ENCODE results near the gene PIK3C2B.
A peak's percentile ranks its signal among the peaks of the same experiment; 100 is the strongest.

PIK3C2B gene

DNA sequence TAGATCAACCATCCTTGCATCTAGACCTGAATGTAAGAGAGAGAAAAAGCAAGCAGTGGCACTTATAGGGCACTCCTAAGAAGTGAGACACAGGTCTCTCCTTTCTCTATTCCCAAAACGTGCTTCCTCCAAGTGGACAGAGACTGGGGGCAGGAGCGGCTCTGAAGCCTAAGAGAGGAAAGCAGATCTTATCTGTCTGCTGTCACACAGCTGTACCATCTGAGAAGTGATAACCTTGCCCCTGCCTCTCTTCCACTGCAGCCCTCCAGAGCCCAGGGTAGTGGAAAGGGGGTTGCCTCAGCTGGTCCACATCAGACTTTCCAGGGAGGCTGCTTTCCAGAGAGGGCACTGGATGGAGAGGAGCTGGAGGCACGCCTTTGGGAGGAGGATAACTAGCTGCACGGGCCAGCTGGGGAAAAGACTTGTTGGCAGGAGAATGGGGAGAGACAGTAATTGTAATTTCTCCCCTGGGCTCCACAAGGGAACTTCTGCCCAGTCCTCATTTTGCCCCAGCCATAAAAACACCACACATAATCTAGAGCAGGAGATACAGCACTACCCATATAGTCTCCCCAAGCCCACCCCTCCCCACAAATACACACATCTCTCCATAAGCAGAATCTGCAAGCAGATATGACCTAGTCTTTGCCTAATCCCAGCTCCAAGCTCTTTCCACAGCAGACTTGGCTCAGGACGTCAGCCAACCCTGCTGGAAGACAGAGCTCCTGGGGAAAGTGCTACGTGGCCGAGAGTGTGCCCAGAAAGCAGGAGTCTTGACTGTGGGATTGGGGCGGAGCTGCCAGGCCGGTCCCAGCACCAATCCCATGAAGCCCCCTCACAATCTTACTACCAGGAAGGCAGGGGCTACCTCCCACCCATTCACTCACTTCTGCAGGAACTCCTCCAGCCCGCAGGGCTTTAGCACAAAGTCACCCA is 31.2 kb downstream of the PIK3C2B start:
- DNase-seq (ENCODE audit: low read depth in 3 of 3, low spot score in 1 of 3) = no peak

DNA sequence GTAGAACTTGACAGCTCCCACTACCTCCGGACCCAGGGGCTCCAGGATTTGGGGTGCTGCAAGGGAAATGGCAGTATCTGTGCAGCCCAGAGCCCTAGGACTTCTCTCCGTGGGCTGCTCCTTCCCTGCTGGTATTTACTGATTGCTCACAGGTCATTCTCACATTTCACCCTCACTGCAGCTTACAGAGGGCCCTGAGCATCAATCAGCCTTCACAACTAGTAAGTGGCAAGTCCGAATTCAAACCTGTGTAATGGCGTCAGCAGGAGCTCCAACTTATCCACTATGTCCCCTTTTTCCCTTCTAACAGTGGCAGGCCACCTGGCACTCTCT is 32.4 kb downstream of the PIK3C2B start:
- no peak for DNase-seq (ENCODE audit: low read depth in 3 of 3, low spot score in 1 of 3)

DNA sequence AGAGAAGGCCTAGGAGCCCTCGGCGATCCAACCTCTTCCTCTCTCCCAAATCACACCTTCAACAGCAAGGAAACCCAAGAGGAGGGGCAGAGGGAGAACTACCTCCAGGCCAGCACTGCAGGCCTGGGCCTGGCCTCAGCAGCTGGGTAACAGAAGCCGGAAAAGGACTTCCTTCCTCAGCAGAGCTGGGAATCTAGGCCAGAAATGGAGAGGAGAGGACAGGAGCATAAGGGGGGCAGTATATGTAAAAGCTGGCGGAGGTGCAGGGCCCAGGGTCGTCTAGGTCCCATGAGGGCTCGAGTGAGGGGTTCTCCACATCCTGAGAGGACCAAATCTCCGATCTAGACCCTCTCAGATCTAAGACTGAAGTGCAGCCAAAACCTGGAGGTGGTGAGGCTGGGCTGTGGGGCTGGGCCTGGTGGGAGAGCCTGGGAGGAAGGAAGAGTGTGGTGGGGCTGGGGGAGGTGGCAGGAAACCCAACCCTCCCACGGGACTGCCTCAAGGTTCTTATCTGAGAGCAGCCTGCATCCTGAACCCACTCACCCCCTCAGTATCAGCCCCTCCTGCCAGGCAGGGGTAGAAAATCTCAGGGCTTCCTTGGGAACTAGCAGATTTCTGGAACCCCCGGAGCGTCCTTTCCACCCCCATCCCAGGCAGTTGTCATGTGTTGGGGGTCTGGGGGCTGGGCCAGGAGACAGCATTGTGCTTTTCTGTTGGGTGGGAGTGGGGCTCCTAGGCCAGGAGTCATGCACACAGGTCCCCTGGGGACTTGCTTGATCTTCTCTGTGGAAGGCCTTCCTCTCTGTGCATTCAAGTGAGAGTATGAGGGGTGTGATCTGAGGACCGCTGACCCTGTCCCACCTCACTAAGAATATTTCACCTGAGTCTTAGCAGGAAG is 33.0 kb downstream of the PIK3C2B start:
- no peak for DNase-seq (ENCODE audit: low read depth in 3 of 3, low spot score in 1 of 3)

DNA sequence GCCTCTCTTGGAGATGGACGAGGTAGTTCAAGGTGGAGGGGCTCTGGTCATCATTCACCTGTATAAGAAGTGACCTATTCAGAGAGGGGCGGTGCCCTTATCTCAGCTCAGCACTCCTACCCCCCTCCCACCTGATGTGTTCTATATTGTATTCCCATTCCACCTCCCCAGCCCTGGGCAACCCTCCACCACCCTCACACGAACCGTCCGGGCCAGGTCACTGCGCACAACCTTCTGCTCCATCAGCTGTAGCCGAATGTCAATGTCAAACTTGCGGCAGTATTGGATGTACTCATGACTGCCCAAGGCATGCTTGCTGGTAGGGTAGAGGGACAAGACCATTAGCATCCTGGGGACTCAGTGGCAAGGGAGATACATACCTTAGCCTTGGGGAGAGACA is 34.3 kb downstream of the PIK3C2B start:
- no peak for DNase-seq (ENCODE audit: low read depth in 3 of 3, low spot score in 1 of 3)

DNA sequence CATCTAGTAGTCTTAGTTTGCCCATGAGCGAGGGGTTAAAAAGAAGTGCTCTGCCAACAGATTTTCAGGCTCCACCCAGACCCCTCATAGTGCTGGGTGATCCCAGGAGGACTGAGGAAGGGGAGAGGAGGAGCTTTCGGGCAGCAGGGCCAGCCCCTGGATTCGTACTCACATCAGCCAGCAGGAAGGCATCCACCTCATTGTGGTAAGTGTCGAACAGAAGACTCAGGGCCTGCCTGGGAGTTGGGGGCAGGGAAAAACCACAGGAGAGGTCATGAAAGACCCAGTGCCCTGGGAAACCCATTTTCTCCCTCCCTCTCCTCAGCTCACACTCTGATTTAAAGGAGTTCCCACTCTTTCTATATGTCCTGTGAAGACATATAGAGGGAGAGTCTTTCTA is 34.9 kb downstream of the PIK3C2B start:
- no peak for DNase-seq (ENCODE audit: low read depth in 3 of 3, low spot score in 1 of 3)

DNA sequence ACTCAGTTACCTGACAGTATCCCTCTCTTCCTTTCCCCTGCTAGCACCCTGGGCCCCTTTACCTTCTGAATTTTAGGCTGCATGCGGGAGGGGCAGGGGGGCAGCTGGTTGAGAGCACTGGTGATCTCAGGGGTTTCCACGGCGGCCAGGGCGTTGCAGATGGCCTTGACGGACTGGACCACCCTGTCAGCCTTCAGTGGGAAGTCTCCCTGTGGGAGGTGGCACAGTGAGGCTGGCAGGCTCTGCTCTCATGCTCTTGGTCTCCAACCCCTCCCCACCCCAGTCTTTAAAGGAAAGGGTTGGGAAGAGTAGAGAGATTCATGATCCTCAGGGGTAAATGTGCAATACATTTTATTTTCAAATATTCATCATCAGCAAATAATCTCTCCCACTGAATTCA is 36.9 kb downstream of the PIK3C2B start:
- DNase-seq (ENCODE audit: low read depth in 3 of 3, low spot score in 1 of 3) = no peak

DNA sequence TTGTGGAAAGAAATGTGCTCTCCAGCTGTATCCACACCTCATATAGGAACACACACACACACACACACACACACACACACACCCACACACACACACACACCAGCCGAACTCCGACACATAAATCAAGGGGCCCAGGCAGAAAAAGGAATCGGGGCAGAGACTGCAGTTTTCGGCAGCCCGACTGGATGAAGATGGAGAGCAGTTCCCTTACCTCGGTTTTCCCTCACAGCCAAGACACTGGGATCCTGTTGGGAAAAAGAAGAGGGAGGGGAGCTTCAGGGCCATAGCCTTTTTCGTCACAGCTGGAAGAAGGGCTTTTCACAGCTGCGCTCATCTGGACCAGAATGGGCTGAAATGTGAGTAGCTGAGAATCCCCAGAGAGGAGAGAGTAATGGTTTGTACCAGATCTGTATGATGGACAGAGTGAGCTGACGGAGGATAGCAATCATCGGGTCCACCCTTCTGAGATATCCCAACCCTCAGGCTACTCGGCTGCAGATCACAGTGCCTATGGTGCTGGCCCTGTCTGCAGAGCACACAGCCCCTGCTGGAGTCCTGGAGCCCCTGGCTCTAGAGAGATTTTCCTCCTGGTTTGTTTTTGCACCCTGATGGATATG is 37.7 kb downstream of the PIK3C2B start:
- no peak for DNase-seq (ENCODE audit: low read depth in 3 of 3, low spot score in 1 of 3)

DNA sequence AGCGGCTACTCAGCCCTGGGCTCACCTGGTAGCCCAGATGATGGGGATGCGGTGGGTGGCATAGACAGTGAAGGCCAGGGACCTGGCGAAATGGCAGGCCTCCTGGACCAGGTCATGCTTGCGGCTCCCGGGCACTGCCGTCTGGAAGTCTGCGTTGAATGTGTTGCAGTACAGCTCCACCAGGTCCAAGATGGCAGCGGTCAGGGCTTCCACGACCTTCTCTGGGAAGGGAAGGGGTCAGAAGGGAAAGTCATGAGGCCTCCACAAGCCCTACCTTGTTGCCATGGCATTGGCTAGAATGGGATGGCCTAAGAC is 38.8 kb downstream of the PIK3C2B start:
- DNase-seq (ENCODE audit: low read depth in 3 of 3, low spot score in 1 of 3) = no peak

DNA sequence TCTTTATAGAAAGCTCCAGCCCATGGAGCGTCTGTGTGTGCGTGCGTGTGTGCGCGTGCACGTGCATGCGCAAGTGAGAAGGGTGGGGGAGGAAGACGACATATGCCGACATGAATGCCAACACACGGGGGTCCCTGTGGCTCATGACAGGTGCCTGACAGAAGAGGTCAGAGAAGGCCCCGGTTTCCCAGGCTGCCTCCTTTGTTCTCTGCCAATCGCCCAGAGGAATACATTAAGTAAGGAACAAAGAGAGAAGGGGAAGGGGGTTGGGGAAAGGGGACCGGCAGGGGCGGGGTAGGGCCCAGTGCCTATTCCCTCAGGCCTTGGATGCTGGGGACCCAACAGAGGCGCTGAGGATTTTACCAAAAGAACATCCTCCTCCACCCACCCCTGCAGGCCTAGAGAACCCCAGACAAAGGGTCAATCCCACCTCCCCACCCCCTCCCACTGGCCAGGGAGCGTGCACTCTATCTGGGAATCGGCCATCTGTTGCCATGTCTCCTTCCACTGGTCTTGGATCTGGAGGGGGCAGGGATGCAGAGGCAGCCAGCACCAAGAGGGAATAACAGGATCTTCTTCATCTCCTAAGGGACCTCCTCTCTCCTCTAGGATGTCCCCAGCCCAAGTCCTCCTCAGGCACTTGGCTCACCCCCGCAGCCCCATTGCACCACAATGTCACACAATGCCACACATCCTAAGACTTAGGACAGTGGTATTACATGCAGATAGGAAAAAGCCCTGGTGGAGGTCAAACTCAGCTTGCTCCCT is 39.4 kb downstream of the PIK3C2B start:
- no peak for DNase-seq (ENCODE audit: low read depth in 3 of 3, low spot score in 1 of 3)

DNA sequence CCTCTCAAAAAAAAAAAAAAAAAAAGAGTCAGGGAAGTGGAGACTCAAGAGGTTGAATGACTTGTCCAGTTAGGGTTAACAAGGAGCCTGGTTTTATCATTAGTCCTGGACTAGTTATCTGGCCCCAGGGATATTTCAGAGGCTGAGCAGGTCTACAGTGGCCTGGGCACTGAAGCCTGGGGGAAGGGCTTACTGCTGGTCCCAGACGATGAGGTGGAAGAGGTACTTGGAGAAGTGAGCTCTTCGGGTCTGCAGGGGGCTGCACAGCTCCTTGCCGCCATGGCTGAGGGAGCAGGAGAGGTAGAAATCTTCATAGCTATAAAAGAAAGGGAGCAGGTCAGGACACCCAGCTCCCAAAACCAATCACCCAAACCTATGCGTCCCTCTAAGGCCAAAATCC is 40.1 kb downstream of the PIK3C2B start:
- no peak for DNase-seq (ENCODE audit: low read depth in 3 of 3, low spot score in 1 of 3)

DNA sequence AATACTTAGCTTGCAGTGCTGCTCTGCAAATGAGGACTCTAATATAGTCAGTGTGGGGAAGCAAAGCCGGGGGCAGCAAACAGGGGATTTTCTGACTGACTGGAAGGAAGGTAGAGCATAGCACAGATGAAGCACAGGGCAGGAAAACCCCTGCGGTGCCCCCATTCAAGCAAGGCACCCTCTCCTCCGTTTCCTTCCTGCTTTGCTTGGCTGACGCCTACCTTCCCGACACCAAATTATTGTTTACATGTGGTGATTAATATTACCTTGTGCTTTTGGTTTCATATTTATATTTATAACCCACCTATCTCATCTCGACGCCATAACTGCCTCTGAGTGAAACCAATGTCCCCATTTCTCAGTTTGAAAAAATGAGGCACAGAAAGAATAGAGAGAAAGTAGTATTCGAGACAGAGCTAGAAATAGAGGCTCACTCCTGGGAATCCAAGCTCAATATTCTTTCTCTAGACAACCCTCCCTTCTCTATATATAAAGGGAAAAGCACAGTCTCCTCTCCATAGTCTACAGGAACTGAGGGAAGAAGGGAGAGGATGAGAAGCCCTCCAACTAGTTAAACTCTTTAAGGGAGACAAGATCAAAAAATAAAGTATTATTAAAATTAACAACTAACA is 41.3 kb downstream of the PIK3C2B start:
- DNase-seq (ENCODE audit: low read depth in 3 of 3, low spot score in 1 of 3) = peak; percentile 49 to 60 (median 57)

DNA sequence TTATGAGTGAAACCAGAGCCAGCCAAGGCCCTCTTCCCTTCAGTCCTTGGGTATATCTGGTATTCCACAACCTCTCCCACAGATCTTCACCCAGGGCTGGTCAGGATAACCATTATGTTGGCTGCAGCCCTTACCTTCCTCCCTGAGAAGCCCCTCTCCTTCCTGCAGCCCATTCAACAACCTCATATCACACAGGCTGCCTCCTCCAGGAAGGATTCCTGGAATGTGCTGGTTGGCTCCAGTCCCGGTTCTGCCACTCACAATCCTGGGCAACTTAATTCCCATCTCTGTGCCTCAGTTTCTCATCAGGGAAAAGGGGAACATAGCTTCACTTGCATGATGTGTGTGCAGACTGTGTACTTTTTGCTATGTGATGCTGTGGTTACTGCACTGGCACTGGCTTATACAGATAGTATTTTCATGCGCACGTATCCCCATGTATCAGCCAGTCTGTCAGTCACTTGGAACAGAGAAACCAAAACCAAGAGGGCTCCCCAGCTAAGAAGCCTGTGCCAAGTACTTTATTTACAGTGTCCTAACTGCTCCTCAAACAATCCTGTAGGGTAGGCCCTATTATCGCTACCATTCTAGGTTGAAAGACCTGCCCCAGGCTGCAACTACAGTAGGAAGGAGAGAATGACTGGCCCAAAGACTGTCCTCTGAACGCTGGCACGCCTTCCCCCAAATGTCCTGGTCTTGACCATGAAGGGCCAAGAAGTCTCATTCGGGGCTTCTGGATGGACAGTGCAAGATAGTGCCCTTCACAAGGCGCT is 43.1 kb downstream of the PIK3C2B start:
- DNase-seq (ENCODE audit: low read depth in 3 of 3, low spot score in 1 of 3) = no peak

DNA sequence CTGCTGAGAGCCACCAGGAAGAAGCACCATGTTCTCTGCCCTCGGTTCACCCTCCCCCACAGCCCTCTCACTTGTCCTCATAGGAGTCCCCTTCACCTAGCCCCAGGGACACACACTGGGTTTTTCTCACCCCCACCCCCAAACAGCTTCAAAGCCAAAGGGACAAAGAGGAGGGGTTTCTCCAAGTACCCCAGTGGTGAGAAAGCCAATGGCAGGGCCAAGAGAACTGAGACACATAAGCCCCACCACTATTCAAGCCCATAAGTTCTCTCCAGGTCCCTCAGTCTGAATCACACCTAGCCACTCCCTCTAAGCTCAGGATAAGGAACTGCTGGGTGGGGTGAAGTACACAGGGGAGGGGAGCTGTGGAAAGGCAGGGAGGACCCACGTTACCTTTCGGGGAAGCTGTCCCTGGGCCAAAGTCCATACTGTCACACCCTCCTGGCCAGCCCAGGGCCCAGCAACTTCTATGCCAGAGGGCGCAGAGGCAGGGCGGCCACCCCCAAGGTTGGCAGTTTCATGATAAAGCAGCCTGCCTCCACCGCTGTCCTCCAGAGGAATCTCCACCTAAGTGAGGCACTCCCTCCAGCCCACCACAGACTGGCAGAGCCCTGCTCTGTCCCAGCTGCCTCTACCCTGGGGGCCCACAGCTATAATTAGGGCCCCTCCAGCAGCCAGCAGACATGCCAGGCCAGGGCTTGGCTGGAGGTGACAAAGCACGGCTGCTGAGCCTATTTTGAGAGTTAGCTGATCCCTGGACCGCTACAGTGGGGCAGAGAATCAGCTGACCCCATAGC is 43.9 kb downstream of the PIK3C2B start:
- no peak for DNase-seq (ENCODE audit: low read depth in 3 of 3, low spot score in 1 of 3)

DNA sequence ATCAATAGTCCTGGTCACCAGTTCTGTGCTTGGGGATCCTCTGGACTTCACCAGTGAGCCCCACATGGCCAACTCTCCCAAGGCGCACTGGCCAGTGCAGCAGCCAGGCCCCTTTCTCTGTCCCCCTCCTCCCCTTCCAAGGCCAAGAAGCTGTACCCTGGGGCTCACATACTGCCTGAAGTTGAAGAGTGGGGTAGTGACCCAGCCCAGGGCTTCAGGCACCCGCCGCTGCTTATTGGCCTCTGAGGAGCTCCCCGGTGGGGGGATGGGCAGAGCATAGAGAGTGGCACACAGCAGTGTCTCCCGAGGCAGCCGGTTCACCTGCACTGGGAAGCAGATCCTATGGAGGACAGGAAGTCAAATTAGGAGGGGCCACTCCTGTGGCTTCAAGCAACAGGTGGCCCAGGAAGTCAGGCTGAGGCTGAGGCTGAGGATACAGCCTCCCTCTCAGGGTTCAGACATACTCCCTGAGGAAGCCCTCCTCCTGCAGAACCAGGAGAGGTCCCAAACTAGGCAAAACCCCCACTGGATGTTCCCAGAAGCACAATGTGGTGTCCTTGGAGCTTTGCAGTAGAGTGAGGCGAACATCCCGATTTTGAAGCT is 44.8 kb downstream of the PIK3C2B start:
- no peak for DNase-seq (ENCODE audit: low read depth in 3 of 3, low spot score in 1 of 3)

DNA sequence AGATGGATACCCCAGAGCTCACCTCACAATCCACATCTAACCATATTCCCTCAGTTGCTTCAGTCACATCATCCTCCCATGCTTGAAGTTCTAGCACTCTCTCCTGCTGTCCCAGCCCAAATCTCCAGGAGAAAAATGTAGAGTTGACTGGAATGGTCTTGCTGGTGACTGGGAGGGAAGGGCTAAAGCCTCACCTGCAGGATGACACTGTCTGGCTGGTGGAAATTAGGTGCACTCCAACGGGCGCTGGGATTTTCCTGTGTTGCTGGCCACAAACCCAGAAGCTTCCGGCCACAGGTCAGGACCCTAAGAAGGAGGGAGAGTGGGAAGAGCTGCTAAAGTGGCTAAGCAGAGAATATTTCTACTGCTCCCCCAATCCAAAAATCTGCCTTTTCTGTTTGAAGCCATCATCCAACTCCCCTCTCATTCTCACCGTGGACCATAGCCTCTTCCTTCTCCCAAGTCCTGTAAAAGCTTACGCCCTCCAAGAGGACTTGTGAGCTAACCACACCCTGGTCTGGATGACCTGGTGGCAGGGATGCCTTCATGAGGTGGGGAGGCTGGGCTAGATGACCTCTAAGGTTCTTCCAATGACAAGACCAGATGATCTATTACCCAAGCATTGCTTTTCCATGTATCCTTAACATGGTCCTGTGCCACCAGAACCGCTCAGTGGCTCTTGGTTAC is 45.5 kb downstream of the PIK3C2B start:
- DNase-seq (ENCODE audit: low read depth in 3 of 3, low spot score in 1 of 3) = no peak

DNA sequence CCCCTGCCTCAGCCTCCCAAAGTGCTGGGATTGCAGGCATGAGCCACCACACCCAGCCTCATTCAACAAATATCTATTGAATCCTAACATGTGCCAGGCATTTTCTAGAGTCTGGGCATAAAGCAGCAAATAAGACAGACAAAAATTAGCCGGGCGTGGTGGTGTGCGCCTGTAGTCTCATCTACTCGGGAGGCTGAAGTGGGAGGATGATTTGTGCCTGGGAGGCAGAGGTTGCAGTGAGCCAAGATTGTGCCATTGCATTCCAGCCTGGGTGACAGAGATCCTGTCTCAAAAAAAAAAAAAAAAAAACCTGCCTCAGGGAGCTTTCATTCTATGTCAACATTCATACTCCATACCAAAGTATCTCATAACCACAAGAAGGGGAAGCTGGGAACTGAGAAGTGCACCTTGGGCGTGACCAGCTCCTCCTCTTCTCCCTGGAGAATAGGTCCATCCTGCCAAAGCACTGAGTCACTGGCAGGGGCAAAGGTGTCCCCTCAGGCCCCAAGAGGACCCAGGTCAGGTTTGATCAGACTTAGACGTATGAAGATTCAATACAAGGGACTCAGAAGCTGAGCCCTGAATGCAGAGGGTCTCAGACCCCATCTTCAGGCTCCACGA is 46.2 kb downstream of the PIK3C2B start:
- DNase-seq (ENCODE audit: low read depth in 3 of 3, low spot score in 1 of 3) = no peak

DNA sequence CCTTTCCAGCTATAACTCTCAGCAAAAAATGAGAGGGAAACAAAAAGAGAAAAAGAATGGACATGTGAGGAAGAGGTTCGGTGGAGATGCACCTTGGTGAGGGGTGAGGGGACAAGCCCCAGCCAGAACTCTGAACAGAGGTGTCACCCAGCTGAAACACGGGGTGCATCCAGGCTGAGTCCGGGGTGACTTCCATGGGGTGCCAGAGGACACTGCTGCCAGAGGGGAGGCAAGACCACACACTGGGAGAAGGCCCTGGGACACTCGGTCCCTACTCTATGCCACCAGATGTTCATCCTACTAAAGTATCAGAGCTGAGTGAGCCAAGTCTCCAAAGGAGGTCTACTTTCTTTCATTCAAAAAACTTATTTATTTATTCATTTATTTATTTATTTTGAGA is 46.9 kb downstream of the PIK3C2B start:
- no peak for DNase-seq (ENCODE audit: low read depth in 3 of 3, low spot score in 1 of 3)

DNA sequence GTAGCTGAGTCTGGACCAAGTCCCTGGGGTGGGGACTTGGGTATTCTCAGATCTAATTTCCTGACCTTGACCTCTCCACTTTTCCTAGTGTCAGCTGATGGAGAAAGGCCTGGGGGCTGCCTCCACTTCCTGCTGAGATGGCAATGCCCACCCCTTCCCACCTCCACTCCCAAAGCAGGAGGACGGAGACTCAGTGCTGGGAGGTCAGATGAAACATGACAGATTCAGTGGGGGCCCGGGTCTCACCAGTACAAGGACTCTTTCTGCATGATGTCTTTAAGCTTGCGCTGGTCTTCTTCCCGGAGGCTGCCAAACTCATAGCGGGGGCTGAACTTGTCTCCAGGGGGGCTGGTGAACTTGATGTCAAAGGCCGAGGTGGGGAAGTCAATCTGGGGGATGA is 47.4 kb downstream of the PIK3C2B start:
- DNase-seq (ENCODE audit: low read depth in 3 of 3, low spot score in 1 of 3) = no peak

Measured in stimulated activated CD4-positive, alpha-beta T cell treated with anti-CD3 and anti-CD28 coated beads, TNF-alpha, amount 100 ng/mL, for 1 hour (primary cell).